WI38 (cell line): Measurements from ENCODE around the gene STK4.
A peak's percentile ranks its signal among the peaks of the same experiment; 100 is the strongest.

Source experiments
- H3K4me3 ChIP-seq: 2 replicates; pipeline ENCODE4 v1.5.1; 2011; ENCODE audit warnings: low read depth, mild to moderate bottlenecking, control low read depth, low read length
- CTCF ChIP-seq: IDR thresholded peaks from 2 replicates; pipeline ENCODE4 v1.5.1; 2012; ENCODE audit warnings: low read depth, mild to moderate bottlenecking, control low read depth, low read length

Gene STK4

GRCh38 chr20:44952731-44953130, 13.6 kb upstream of the STK4 start:
- no peak for TF ChIP-seq CTCF

GRCh38 chr20:44954211-44954610, 12.1 kb upstream of the STK4 start:
- TF ChIP-seq CTCF, result no peak
- no peak overlapping the region for H3K4me3 ChIP-seq

More at GRCh38 chr20:44952731-44953130, 13.6 kb upstream of the STK4 start:
- H3K4me3 ChIP-seq, result no peak overlapping the region

- no peak overlapping the region for H3K4me3 ChIP-seq
- no peak for TF ChIP-seq CTCF
Observed at GRCh38 chr20:44955270-44955669, 11.0 kb upstream of the STK4 start.

- no peak for TF ChIP-seq CTCF
- H3K4me3 ChIP-seq, result no peak overlapping the region
Observed at GRCh38 chr20:44956410-44956809, 9.9 kb upstream of the STK4 start.

GRCh38 chr20:44958276-44958675, 8.0 kb upstream of the STK4 start:
- peak overlapping the region; percentile 77 for H3K4me3 ChIP-seq

GRCh38 chr20:44959082-44959637, 7.2 kb upstream of the STK4 start:
- peak overlapping the region; percentile 77 for H3K4me3 ChIP-seq
- TF ChIP-seq CTCF, result no peak

More at GRCh38 chr20:44958276-44958675, 8.0 kb upstream of the STK4 start:
- TF ChIP-seq CTCF, result no peak

GRCh38 chr20:44959638-44960102, 6.6 kb upstream of the STK4 start:
- no peak for TF ChIP-seq CTCF
- H3K4me3 ChIP-seq, result peak overlapping the region; percentile 77
